Heart left ventricle (tissue), 13 donors: ENCODE data around the gene TLCD1.

Source experiments
- POLR2A ChIP-seq, 2 donors: fragments of 450-650 bp; IDR thresholded peaks; one replicate each; pipeline ENCODE4 v1.6.1; 2017; ENCODE audit warnings: antibody characterized with exemption in 2 of 2, mild to moderate bottlenecking in 2 of 2, moderate library complexity in 2 of 2
- TF ChIP-seq, protein P1 (sequence below), 12 donors: fragments of 200-600 bp; sonication (generic) in 4 of 12; IDR thresholded peaks; one replicate each; pipeline versions ENCODE4 v1.5.0 to v1.8.0; 2018 to 2022; ENCODE audit warnings: antibody characterized with exemption in 12 of 12, mild to moderate bottlenecking in 5 of 12
- donor health status: ischemic (EF 13 %, LVEDD 7.1; RV severe dilation, severe dysfunction).
- donor health status: DM: no; HTN: yes; CAD: no.
- donor health status: DM: no; HTN: no; CAD: no.
- donor health status: ischemic (EF 25% LVEDD 6.9; RV normal size, moderate dysfunction).
- donor health status: ischemic (EF 25% LVEDD 5.7; RV mildly dilated, moderate dysfunction).
- donor health status: ischemic (EF 35%, LVEDD 5.7; RV mildly dilated, moderate dysfunction).
- donor health status: nonischemic (EF 11% LVEDD 7.7; RV severe dilation, severe dysfunction).
- donor health status: DM: yes; HTN: yes; CAD: no.
- donor health status: PGD.
- donor health status: ischemic (EF 29% LVEDD 5.4; RV normal size, mild dysfunction).
- donor health status: nonischemic (EF 23%, LVEDD 6.1; RV moderate dilation, normal function).

DNA sequence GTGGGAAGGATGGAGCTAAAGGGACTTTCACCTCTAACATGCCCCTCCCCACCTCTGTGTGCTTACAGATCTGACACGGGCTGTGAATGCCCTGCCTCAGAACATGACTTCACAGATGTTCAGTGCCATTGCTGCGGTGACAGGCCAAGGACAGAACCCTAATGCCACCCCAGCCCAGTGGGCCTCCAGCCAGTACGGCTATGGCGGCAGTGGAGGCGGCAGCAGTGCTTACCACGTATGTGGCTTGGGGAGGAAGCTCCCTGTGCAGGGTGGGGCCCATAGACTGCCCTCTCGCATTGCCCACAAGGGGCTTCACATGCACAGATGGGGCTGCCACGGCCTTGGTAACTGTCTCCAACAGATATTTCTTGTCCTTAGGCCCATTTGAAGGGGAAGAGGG lies 25.8 kb downstream of the TLCD1 start:
- TF ChIP-seq, protein P1, sequence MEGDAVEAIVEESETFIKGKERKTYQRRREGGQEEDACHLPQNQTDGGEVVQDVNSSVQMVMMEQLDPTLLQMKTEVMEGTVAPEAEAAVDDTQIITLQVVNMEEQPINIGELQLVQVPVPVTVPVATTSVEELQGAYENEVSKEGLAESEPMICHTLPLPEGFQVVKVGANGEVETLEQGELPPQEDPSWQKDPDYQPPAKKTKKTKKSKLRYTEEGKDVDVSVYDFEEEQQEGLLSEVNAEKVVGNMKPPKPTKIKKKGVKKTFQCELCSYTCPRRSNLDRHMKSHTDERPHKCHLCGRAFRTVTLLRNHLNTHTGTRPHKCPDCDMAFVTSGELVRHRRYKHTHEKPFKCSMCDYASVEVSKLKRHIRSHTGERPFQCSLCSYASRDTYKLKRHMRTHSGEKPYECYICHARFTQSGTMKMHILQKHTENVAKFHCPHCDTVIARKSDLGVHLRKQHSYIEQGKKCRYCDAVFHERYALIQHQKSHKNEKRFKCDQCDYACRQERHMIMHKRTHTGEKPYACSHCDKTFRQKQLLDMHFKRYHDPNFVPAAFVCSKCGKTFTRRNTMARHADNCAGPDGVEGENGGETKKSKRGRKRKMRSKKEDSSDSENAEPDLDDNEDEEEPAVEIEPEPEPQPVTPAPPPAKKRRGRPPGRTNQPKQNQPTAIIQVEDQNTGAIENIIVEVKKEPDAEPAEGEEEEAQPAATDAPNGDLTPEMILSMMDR (IDR thresholded peaks at IDR 0.05) = no peak
- no peak for TF ChIP-seq POLR2A (IDR thresholded peaks at IDR 0.05)
